C4-2B (cell line): Measurements from ENCODE around the gene GAMT.

Source experiments
- ZFX ChIP-seq: fragments of 450-650 bp; IDR thresholded peaks from 2 replicates; pipeline ENCODE4 v1.6.1; 2017
- TF ChIP-seq, protein P1 (sequence below): fragments of 450-650 bp; conservative IDR thresholded peaks from 2 replicates; pipeline ENCODE4 v1.5.1; 2017; ENCODE audit warnings: mild to moderate bottlenecking

- TF ChIP-seq, protein P1, sequence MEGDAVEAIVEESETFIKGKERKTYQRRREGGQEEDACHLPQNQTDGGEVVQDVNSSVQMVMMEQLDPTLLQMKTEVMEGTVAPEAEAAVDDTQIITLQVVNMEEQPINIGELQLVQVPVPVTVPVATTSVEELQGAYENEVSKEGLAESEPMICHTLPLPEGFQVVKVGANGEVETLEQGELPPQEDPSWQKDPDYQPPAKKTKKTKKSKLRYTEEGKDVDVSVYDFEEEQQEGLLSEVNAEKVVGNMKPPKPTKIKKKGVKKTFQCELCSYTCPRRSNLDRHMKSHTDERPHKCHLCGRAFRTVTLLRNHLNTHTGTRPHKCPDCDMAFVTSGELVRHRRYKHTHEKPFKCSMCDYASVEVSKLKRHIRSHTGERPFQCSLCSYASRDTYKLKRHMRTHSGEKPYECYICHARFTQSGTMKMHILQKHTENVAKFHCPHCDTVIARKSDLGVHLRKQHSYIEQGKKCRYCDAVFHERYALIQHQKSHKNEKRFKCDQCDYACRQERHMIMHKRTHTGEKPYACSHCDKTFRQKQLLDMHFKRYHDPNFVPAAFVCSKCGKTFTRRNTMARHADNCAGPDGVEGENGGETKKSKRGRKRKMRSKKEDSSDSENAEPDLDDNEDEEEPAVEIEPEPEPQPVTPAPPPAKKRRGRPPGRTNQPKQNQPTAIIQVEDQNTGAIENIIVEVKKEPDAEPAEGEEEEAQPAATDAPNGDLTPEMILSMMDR = no peak
- TF ChIP-seq ZFX = no peak
These were observed 27.1 kb downstream of the GAMT start for GRCh38 chr19:1374250-1374577.
